Inflammatory macrophage treated with lipopolysaccharide for 4 hours (primary cell): ENCODE results near the gene COQ10B.
"Not testable (repeated sequence)": the region's sequence is repeated elsewhere in the genome, so short reads cannot be mapped to it uniquely, and the experiment has no call there.

Experiments
- DNase-seq: peaks from one replicate; pipeline ENCODE4 v3.0.0-alpha.2; 2020

The COQ10B gene

GRCh38 chr2:197452754-197453122, 614 bp upstream of the COQ10B start:
- no peak for DNase-seq

GRCh38 chr2:197453914-197454398, 604 bp downstream of the COQ10B start:
- no peak for DNase-seq

DNA sequence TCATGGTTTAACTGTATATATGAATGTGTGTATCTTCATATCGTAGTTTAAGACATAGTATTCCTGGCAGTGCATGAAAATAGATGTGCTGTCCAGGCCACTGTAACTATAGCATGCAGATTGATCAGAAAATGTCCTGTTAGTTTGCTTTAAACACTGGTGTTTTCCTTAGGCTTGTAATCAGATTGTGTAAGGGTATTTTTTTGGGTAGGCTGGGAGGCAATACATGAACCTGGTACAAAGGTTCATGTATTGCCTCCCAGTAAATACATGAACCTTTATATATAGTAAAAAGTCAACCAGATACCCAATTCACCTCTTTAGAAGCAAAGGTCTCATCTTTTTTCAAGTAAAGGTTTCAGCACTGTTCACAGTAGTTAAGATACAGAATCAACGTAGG, 1.6 kb downstream of the COQ10B start:
- no peak for DNase-seq

DNA sequence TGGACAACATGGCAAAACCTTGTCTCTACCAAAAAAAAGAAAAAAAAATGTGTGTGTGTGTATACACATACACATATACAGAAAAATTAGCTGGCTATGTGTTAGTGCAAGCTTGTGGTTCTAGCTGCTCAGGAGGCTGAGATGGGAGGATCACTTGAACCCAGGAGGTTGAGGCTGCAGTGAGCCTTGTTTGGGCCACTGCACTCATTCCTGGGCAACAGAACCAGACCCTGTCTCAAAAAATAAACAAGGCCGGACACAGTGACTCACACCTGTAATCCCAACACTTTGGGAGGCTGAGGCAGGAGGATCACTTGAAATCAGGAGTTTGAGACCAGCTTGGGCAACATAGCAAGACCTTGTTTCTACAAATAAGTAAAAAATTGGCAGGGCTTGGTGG, 2.1 kb downstream of the COQ10B start:
- DNase-seq: no peak

DNA sequence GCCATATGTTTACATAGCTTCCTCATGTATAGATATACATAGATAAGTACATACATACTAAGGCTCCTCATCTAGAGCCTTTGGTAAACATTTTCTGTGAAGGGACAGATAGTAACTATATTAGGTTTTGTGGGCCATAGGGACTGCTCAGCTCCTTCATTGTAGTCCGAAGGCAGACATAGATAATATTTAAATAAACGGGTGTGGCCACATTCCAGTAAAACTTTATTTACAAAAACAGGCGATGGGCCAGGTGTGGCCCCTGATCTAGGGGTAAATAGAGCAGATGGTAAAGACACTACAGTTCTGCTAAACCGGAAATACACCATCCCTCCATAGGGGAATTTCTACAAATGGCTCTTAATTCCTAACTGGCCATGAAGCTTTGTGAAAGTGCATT, 7.3 kb downstream of the COQ10B start:
- no peak for DNase-seq

GRCh38 chr2:197461057-197461456, 7.7 kb downstream of the COQ10B start:
- DNase-seq: no peak

GRCh38 chr2:197464175-197464574, 10.8 kb downstream of the COQ10B start:
- DNase-seq: no peak

GRCh38 chr2:197472166-197472565, 18.8 kb downstream of the COQ10B start:
- peak; percentile 56 for DNase-seq

DNA sequence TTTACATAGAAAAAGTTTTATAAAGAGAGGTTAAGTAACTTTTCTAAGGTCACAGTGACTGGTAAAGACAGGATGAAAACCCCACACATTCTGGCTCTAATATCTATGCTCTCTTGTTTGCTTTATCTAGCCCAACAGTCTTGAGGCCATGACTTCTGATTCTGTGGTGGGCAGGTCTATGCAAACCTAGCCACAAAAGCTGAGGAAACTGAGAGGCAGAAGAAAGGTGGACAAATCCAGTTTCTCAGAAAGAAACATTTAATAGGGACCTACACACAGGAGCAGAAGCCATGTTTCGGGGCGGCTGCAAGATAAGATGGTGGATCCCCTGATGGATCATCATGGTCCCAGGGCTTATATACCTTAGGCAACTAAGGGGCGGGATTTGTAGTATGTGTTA, 24.4 kb downstream of the COQ10B start:
- DNase-seq: no peak

DNA sequence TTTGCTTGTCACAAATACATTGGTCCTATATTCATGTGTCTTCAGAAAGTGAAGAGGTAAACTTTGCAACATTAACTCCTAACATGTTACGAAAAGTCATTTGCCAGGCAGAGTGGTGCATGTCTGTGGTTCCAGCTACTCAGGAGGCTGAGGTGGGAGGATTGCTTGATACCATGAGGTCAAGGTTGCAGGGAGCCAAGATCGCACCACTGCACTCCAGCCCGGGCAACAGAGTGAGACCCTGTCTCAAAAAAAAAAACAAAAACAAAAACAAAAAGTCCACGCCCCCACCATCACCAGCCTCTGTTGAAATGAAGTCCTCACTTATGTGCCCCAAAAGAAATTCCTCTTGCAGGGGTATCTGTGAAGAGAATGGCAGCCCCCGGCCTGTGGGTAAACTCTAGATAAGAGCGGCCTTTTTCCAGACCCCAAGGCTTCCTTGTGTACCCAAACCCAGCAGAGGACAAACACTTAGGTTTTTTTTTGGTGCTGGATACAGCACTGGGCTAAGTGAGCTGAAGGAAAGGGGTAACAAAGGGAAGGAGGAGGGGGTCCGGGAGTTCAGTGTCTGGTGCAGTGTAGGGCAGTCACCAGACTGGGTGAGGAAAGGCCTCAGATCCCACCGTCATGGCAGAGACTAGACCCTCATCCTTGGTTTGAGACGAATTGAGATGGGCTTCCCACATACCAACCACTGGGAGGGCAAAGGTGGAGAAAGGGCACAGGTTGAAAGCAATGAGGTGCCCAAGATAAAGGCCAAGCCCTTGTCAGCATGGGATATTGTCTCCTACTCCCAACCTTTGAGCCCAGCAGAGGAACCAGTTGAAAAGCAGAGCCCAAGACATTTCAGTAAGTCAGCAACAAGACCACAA, 27.0 kb downstream of the COQ10B start:
- no peak for DNase-seq

DNA sequence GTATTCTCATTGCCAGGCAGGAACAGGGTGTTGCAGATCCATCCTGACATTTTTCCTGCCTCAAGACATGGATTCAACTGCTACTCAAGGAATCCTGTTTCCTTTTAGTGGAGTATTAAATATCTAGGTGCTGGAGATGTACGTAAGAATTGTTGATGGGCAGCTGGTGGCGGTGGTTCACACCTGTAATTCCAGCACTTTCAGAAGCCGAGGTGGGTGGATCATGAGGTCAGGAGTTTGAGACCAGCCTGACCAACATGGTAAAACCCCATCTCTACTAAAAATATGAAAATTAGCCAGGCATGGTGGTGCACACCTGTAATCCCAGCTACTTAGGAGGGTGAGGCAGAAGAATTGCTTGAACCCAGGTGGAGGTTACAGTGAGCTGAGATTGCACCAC, 30.9 kb downstream of the COQ10B start:
- not testable (repeated sequence) for DNase-seq

GRCh38 chr2:197486175-197486574, 32.8 kb downstream of the COQ10B start:
- no peak for DNase-seq

GRCh38 chr2:197487385-197487784, 34.0 kb downstream of the COQ10B start:
- no peak for DNase-seq

DNA sequence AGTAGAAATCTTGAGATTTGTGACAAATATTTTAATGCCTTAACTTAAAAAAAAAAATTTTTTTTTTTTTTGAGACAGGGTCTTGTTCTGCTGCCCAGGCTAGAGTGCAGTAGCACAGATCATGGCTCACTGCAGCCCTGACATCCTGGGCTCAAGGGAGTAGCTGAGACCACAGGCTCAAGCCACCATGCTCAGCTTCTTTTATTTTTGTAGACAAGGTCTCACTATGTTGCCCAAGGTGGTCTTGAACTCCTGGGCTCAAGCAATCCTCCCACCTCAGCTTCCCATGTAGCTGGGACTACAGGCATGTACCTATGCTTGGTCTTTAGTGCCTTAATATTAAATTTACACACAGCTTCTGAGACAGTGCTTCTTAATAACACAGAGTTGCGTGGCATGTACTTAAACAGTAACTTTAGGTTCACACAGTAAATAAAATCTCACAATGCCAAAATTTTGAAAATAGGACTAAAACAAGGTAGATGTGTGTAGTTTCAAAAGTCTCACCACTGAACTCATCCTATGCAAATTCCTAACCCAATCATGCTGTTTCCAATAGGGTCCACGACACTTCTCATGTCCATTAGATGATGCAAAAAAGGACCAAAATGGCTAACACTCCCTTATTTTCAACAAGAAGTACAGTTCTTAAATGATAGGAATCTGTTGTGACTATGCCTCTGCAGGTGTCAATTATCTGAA, 42.2 kb downstream of the COQ10B start:
- DNase-seq: no peak

GRCh38 chr2:197496695-197497094, 43.3 kb downstream of the COQ10B start:
- no peak for DNase-seq

GRCh38 chr2:197497326-197497725, 44.0 kb downstream of the COQ10B start:
- no peak for DNase-seq

GRCh38 chr2:197498235-197498936, 45.0 kb downstream of the COQ10B start:
- no peak for DNase-seq

GRCh38 chr2:197498937-197499593, 45.7 kb downstream of the COQ10B start:
- peak; percentile 65 for DNase-seq

DNA sequence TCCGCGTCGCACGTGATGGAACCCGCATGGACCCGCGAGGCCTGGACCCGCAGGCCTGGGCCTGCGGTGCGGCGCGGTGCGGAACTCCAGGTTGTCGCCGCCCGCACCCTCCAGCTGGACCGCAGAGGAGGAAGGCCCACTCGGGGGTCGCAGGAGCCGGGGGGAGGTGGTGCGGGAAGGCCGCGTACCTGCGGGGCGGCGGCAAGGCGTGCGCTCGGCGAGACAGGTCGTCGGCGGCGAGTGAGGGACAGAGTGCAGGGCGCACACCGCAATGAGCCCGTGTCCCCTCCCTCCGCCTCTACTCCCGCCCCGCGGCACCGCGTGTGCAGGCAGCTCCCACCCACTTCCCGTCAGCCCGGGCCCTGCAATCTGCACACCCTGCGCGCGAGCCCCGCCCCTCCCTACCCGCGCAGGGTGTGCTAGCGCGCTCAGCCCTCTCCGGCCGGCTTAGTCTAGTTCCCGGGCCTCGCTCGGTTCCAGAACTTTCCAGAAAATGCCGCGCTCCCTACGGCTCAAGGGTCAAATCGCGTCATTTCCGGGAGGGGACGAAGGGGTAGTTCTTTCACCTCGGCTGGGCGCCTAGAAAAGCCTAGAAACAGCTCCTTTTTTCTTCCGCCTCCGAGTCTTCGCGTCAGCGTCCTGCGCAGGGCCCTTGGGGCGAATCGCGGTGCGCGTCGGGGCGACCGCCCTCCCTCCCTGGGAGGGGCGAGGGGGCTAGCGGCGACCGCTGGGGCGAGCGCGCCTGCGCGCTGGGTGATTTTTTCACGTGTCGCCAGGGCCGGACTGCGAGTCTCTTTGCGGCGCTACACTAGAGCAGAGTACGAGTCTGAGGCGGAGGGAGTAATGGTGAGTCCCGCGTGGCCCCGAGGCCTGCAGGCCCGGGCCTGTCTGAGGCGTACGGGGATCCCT, 46.5 kb downstream of the COQ10B start, which contains the start of the genes HSPD1 and HSPE1:
Gene HSPD1 (minus strand): TSS at position 247 of the 909 bp plus-strand sequence. CDS start 992 bp downstream, outside the sequence.
Gene HSPE1 (plus strand): TSS at position 786 of the 909 bp plus-strand sequence. CDS start 58 bp downstream, at position 844.
- DNase-seq: peak; percentile 100

- peak; percentile 38 for DNase-seq
Observed at GRCh38 chr2:197500503-197501131, 47.3 kb downstream of the COQ10B start.

DNA sequence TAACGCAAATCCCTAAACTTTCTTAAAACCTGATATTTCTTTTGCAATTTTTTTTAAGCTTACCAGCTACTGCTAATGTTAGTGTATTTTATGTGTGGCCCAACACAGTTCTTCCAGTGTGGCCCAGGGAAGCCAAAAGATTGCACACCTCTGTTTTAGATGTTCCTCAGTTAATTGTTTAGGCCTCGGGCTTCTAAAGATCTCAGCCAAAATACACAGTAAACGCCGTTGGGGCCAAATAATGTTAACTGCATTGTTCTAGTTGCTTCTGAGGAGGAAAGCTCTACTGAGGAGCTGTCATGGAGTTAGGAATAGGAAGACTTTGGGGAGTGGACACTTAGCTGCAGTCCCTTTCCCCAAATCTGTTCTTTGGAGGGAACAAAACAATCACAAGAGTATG, 48.8 kb downstream of the COQ10B start:
- no peak for DNase-seq
